Measurements from ENCODE around the gene GRIN2B.

- TF ChIP-seq EZH2 (optimal IDR thresholded peaks at IDR 0.05; ENCODE audit: low read depth, low read length) (no peak), CTCF (IDR thresholded peaks at IDR 0.05; ENCODE audit: low read length) (no peak), EZH2phosphoT487 (IDR thresholded peaks at IDR 0.05; ENCODE audit: low read length) (no peak)
Measured at GRCh38 chr12:13978876-13979275, 2.5 kb downstream of the GRIN2B start.
